Testis (tissue), 3 donors: ENCODE measurements around the gene SLC49A3. TPM values are rescaled to one million over a fixed set of nuclear protein-coding genes. Genes with fewer than 3 reads are reported as not detected.

Experiments
- DNase-seq: peaks from one replicate; pipeline ENCODE4 v3.0.0-alpha.2; 2019
- H3K27ac ChIP-seq, 2 donors: fragments of 200-600 bp; sonication (generic); one replicate each; pipeline ENCODE4 v1.5.1; 2019
- H3K27me3 ChIP-seq: fragments of 200-600 bp; sonication (generic); one replicate; pipeline ENCODE4 v1.5.1; 2019
- H3K36me3 ChIP-seq: fragments of 200-600 bp; sonication (generic); one replicate; pipeline ENCODE4 v1.5.1; 2017; ENCODE audit warnings: low read depth; ENCODE audit errors: missing control alignments
- H3K4me1 ChIP-seq: fragments of 200-600 bp; sonication (generic); one replicate; pipeline ENCODE4 v1.5.1; 2019
- H3K4me3 ChIP-seq, 2 donors: fragments of 200-600 bp; sonication (generic); one replicate each; pipeline ENCODE4 v1.5.1; 2017 to 2019
- H3K9me3 ChIP-seq: fragments of 200-600 bp; sonication (generic); one replicate; pipeline ENCODE4 v1.5.1; 2017
- CTCF ChIP-seq, 3 experiments: fragments of 450-650 bp in 2 of 3; fragments of 200-600 bp in 1 of 3; sonication (generic) in 1 of 3; IDR thresholded peaks; one replicate each; pipeline ENCODE4 v1.5.1; 2016 to 2019; ENCODE audit warnings: antibody characterized with exemption in 3 of 3, mild to moderate bottlenecking in 2 of 3, moderate library complexity in 1 of 3
- POLR2A ChIP-seq: fragments of 450-650 bp; IDR thresholded peaks from one replicate; pipeline ENCODE4 v1.6.1; 2017; ENCODE audit warnings: antibody characterized with exemption, mild to moderate bottlenecking, moderate library complexity
- WGBS, 2 donors: methylation state at CpG; one replicate each; pipeline ENCODE4 v1.1.5; 2018; 5-methylcytosine and 5-hydroxymethylcytosine counted together
- intact Hi-C: fragments of 100-400 bp; cut with DNase I; formaldehyde crosslinking; loops from one replicate; pipeline ENCODE4 v1.15.1; 2023; ENCODE audit warnings: low total_unique reads
- polyA plus RNA-seq: library from polyadenylated mRNA; stranded (reverse); fragments of 350-450 nt; fragmentation: Illumina TruSeq; extraction: RNeasy Lipid Tissue Mini Kit (QIAGEN cat#74804); gene quantifications from one replicate; pipeline ENCODE4 v1.2.3, GENCODE V29; 2014; ENCODE audit warnings: low read depth, low replicate concordance; ENCODE audit not compliant: insufficient read depth
- total RNA-seq, 2 donors: library from RNA; depleted of rRNA; stranded (reverse); fragments of >200 nt; gene quantifications; one replicate each; pipeline ENCODE4 v1.2.3, GENCODE V29; 2016

The SLC49A3 gene
- total and polyA plus RNA-seq, 3 donors from 2014 or later, result 7.3 to 23.5 (median 10.1) TPM

- Histone ChIP-seq H3K4me3 (no peak overlapping the region), H3K9me3 (no peaks in the 10 kb centered on the region), H3K36me3 (no peaks in the 10 kb centered on the region), H3K27ac (no peak overlapping the region), H3K4me1 (peaks cover 5% of the 10 kb centered on the region), H3K27me3 (no peaks in the 10 kb centered on the region)
- DNase-seq, result no peak
- TF ChIP-seq CTCF (IDR thresholded peaks at IDR 0.05) (no peak), POLR2A (no peak)
- WGBS, 2 donors, result 91 to 100% methylated on average over 3 to 31 of the region's 31 CpGs
- intact Hi-C loops, result no loop called here
Measured at GRCh38 chr4:686413-687040, 2.4 kb downstream of the SLC49A3 start.

- Histone ChIP-seq H3K27ac (no peak overlapping the region), H3K4me3 (no peak overlapping the region), H3K4me1 (peaks cover 10% of the 10 kb centered on the region), H3K9me3 (no peaks in the 10 kb centered on the region), H3K36me3 (no peaks in the 10 kb centered on the region), H3K27me3 (no peaks in the 10 kb centered on the region)
- intact Hi-C loops, result no loop called here
- no peak for DNase-seq
- WGBS, 2 donors, result 89 to 90% methylated on average over 15 to 37 of the region's 37 CpGs
- no peak for TF ChIP-seq POLR2A
- TF ChIP-seq CTCF (IDR thresholded peaks at IDR 0.05), result no peak
Measured at GRCh38 chr4:685679-686412, 3.1 kb downstream of the SLC49A3 start.

GRCh38 chr4:684623-685327, 4.2 kb downstream of the SLC49A3 start:
- WGBS, 2 donors, result 76 to 100% methylated on average over 5 to 21 of the region's 21 CpGs
- peaks cover 16% of the 10 kb centered on the region for H3K4me1 ChIP-seq
- H3K27ac ChIP-seq, result no peak overlapping the region
- H3K27me3 ChIP-seq, result no peaks in the 10 kb centered on the region
- TF ChIP-seq POLR2A (no peak), CTCF (IDR thresholded peaks at IDR 0.05) (no peak)
- no peak for DNase-seq
- intact Hi-C loops, result no loop called here
- no peak overlapping the region for H3K4me3 ChIP-seq
- no peaks in the 10 kb centered on the region for H3K36me3 ChIP-seq
- H3K9me3 ChIP-seq, result no peaks in the 10 kb centered on the region

GRCh38 chr4:683982-684622, 4.8 kb downstream of the SLC49A3 start:
- Histone ChIP-seq H3K27ac (no peak overlapping the region), H3K4me3 (no peak overlapping the region), H3K9me3 (no peaks in the 10 kb centered on the region), H3K36me3 (no peaks in the 10 kb centered on the region), H3K4me1 (peaks cover 16% of the 10 kb centered on the region), H3K27me3 (no peaks in the 10 kb centered on the region)
- intact Hi-C loops, result no loop called here
- whole genome bisulfite sequencing, 2 donors, result 58% methylated on average over 19 of the region's 19 CpGs; no CpG with 5 or more reads in 1 of the 2 donors
- peak; percentile 90 for DNase-seq
- TF ChIP-seq POLR2A (no peak), CTCF (IDR thresholded peaks at IDR 0.05) (peak; percentile 38 to 71 (median 69))
